ENCODE data around the gene SPOCK1.

DNA sequence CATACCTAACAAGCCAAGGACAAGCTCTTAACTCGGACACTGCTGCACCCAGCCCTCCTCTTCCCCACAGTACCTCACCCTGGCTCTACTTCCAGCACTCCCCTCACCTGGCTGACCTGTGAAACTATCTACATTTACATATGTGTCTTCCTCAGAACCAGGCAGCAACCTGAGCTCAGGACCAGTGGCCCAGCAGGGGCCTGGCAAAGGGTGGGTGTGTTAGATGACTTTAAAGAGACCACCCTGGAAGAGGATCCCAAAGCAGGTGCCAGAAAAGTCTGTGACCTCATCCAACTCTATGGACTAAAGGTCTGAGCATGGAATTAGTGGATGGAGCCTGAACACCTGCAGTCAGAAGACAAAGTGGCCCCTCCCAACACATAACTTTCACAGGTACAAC lies 400.9 kb downstream of the SPOCK1 start:
- TF ChIP-seq BHLHE40 (IDR thresholded peaks at IDR 0.05; ENCODE audit: low read depth, low read length): no peak
- no peak for TF ChIP-seq CBX2 (IDR thresholded peaks at IDR 0.05; ENCODE audit: borderline replicate concordance, low read depth)
- TF ChIP-seq JUN (IDR thresholded peaks at IDR 0.05): no peak
- TF ChIP-seq CEBPB (IDR thresholded peaks at IDR 0.05): no peak
- TF ChIP-seq MYC (IDR thresholded peaks at IDR 0.05; ENCODE audit: borderline replicate concordance, low read length): no peak
- TF ChIP-seq EP300 (IDR thresholded peaks at IDR 0.05): no peak
- TF ChIP-seq, protein P1, sequence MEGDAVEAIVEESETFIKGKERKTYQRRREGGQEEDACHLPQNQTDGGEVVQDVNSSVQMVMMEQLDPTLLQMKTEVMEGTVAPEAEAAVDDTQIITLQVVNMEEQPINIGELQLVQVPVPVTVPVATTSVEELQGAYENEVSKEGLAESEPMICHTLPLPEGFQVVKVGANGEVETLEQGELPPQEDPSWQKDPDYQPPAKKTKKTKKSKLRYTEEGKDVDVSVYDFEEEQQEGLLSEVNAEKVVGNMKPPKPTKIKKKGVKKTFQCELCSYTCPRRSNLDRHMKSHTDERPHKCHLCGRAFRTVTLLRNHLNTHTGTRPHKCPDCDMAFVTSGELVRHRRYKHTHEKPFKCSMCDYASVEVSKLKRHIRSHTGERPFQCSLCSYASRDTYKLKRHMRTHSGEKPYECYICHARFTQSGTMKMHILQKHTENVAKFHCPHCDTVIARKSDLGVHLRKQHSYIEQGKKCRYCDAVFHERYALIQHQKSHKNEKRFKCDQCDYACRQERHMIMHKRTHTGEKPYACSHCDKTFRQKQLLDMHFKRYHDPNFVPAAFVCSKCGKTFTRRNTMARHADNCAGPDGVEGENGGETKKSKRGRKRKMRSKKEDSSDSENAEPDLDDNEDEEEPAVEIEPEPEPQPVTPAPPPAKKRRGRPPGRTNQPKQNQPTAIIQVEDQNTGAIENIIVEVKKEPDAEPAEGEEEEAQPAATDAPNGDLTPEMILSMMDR (IDR thresholded peaks at IDR 0.05): no peak
- TF ChIP-seq ESRRA (IDR thresholded peaks at IDR 0.05; ENCODE audit: borderline replicate concordance, low read length): no peak
- no peak for TF ChIP-seq ELK1 (IDR thresholded peaks at IDR 0.05; ENCODE audit: low read depth, low read length)
- TF ChIP-seq POLR2A (IDR thresholded peaks at IDR 0.05; ENCODE audit: low read length): no peak
- TF ChIP-seq SREBF2 (IDR thresholded peaks at IDR 0.05): no peak
